ENCODE data around the gene ALOX12B. TPM values are rescaled to one million over a fixed set of nuclear protein-coding genes. Genes with fewer than 3 reads are reported as not detected.

Gene ALOX12B
- total and polyA plus RNA-seq, 2 of the 8 experiments (the other 6 are each of a cell fraction or from before 2014, with no cell fraction given) = 0.86 TPM; not detected in 1

DNA sequence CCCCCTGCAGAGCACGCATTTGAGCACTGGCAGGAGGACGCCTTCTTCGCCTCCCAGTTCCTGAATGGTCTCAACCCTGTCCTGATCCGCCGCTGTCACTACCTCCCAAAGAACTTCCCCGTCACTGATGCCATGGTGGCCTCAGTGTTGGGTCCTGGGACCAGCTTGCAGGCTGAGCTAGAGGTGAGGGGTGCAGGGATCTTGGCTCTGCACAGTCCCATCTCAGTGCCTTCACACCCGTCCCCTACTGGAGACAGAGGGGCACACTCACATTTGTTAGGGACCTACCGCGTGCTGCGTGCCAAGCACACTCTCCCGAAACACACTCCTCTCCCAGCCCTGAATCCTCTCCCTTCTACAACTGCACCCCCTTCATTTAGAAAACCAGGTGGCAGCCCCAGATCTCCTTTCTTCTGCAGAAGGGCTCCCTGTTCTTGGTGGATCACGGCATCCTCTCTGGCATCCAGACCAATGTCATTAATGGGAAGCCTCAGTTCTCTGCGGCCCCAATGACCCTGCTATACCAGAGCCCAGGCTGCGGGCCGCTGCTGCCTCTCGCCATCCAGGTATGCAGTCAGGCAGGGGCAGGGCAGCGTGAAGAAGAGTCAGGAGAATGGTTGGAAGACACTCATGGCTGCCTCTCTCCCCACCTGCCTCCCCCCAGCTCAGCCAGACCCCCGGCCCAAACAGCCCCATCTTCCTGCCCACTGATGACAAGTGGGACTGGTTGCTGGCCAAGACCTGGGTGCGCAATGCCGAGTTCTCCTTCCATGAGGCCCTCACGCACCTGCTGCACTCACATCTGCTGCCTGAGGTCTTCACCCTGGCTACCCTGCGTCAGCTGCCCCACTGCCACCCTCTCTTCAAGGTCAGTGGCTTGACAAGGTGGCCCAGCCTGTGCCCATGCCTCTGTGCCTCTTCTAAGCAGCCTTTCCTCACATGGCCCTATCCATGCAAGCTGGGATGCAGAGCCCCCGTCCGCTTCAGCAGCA, 42.4 kb downstream of the ALOX12B start:
- H2BK20ac ChIP-seq (ENCODE audit: low read length) = no peak overlapping the region
- CTCF ChIA-PET (ENCODE audit: partially characterized antibody) = interaction anchor here (0.5 to 4.0 kb wide), 11 partner anchors 8 to 118 kb away, joined by 3 to 19 read pairs (median 4); no protein-coding TSS in a partner anchor
- POLR2A ChIA-PET (ENCODE audit: partially characterized antibody) = no interaction called here

More for the DNA sequence above, 42.4 kb downstream of the ALOX12B start:
- H2BK5ac ChIP-seq (ENCODE audit: low read depth, low read length) = no peak overlapping the region
- no peak overlapping the region for H2BK120ac ChIP-seq (replicated peaks; ENCODE audit: low read depth, low read length)
- H4K91ac ChIP-seq (replicated peaks; ENCODE audit: insufficient read length, low read length) = no peak overlapping the region
- H4K20me1 ChIP-seq (replicated peaks in 1 of 2; ENCODE audit: control insufficient read depth in 1 of 2, insufficient read depth in 2 of 2, low read length in 2 of 2) = no peaks in the 10 kb centered on the region
- H3K9ac ChIP-seq (replicated peaks in 1 of 4; ENCODE audit: extremely low read depth in 1 of 4, low read depth in 3 of 4, low read length in 3 of 4) = no peak overlapping the region
- H3K4ac ChIP-seq (replicated peaks; ENCODE audit: insufficient read length, low read depth, low read length) = no peak overlapping the region
- H3K27ac ChIP-seq (ENCODE audit: low read depth, low read length) = no peak overlapping the region
- H3K79me2 ChIP-seq (ENCODE audit: control insufficient read depth in 1 of 2, insufficient read depth in 2 of 2, low read length in 2 of 2) = no peaks in the 10 kb centered on the region
- H2BK12ac ChIP-seq (ENCODE audit: low read depth, low read length) = no peak overlapping the region
- no peaks in the 10 kb centered on the region for H3K79me1 ChIP-seq (ENCODE audit: low read depth, low read length)
- H3K27me3 ChIP-seq (replicated peaks in 1 of 4; ENCODE audit: control insufficient read depth in 3 of 4, extremely low read depth in 1 of 4, insufficient read depth in 3 of 4, low read length in 3 of 4) = peaks cover 0 to 3% (median 0%) of the 10 kb centered on the region in 4 experiments; a peak in 3 of 7 replicates
- no peak overlapping the region for H2AK5ac ChIP-seq (ENCODE audit: low read depth, low read length)
- H4K5ac ChIP-seq (ENCODE audit: insufficient read length, low read depth, low read length) = no peak overlapping the region
- H3K36me3 ChIP-seq (ENCODE audit: control insufficient read depth in 2 of 4, insufficient read depth in 4 of 4, low read length in 3 of 4) = no peaks in the 10 kb centered on the region; a peak in 1 of 8 replicates
- H3K23me2 ChIP-seq (ENCODE audit: low read depth, low read length) = no peaks in the 10 kb centered on the region
- no peak overlapping the region for H3K23ac ChIP-seq (ENCODE audit: insufficient read length)
- H3K4me3 ChIP-seq (ENCODE audit: extremely low read depth in 1 of 4, insufficient read depth in 2 of 4, low read depth in 3 of 4, low read length in 4 of 4) = no peak overlapping the region
- no peaks in the 10 kb centered on the region for H3K9me3 ChIP-seq (ENCODE audit: insufficient read depth in 2 of 2, low read depth in 1 of 2, low read length in 1 of 2)
- no peaks in the 10 kb centered on the region; a peak in 2 of 7 replicates for H3K4me1 ChIP-seq (replicated peaks in 1 of 4; ENCODE audit: control insufficient read depth in 3 of 4, insufficient read depth in 4 of 4, low read length in 3 of 4)
- no peak overlapping the region for H3K14ac ChIP-seq (ENCODE audit: insufficient read length)
- DNase-seq (ENCODE audit: low read depth in 1 of 2, low spot score in 2 of 2) (no peak), FAIRE-seq (no peak)
- no peak overlapping the region for H4K8ac ChIP-seq (ENCODE audit: extremely low read depth, insufficient read depth, low read length)
- H3K4me2 ChIP-seq (ENCODE audit: insufficient read depth in 1 of 2, low read depth in 2 of 2, low read length in 2 of 2) = no peak overlapping the region
- no peak overlapping the region for H3K56ac ChIP-seq (replicated peaks; ENCODE audit: insufficient read length, low read depth, low read length)
- 86% methylated on average over 22 of the region's 24 CpGs; no CpG with 5 or more reads in 1 of the 2 experiments for WGBS, 2 experiments (ENCODE audit: extremely low coverage in 1 of 2, insufficient coverage in 1 of 2, insufficient read length in 1 of 2, insufficient replicate concordance in 2 of 2, low coverage in 1 of 2, low lambda C conversion rate in 2 of 2, missing lambda C conversion rate in 1 of 2)
- no peak overlapping the region for H2AFZ ChIP-seq (ENCODE audit: low read length)
- no peak for TF ChIP-seq POLR2AphosphoS5 (IDR thresholded peaks at IDR 0.05; ENCODE audit: low read depth, low read length)
- TF ChIP-seq KDM4A (IDR thresholded peaks at IDR 0.05; ENCODE audit: low read depth, low read length, severe bottlenecking) = no peak
- TF ChIP-seq RNF2 (IDR thresholded peaks at IDR 0.05; ENCODE audit: borderline replicate concordance, low read depth, low read length, missing control alignments, poor library complexity, severe bottlenecking) = no peak
- TF ChIP-seq POU5F1 (IDR thresholded peaks at IDR 0.05; ENCODE audit: low read depth, low read length) = no peak
- TF ChIP-seq CTCF (IDR thresholded peaks at IDR 0.05; ENCODE audit: control extremely low read depth in 1 of 3, insufficient read depth in 1 of 3, low read depth in 1 of 3, low read length in 3 of 3) = peak in 2 of 3 experiments; percentile 14 to 25; a peak in 2 of 4 replicates
- no peak overlapping the region for H2BK15ac ChIP-seq (ENCODE audit: low read length)
- H3K18ac ChIP-seq (ENCODE audit: extremely low read depth, low read length) = no peak overlapping the region
